Neural cell (in vitro differentiated cells): ENCODE results near the gene CCL24. TPM values are rescaled to one million over a fixed set of nuclear protein-coding genes. Genes with fewer than 3 reads are reported as not detected.
"Not testable (repeated sequence)": the region's sequence is repeated elsewhere in the genome, so short reads cannot be mapped to it uniquely, and the experiment has no call there.

Experiments
- H2AFZ ChIP-seq: fragments of 200-600, 300-800 bp; sonication (generic), shearing (Covaris generic); 2 replicates; pipeline ENCODE4 v1.6.0; 2014; ENCODE audit warnings: low read depth, mild to moderate bottlenecking, antibody characterized with exemption, low read length, moderate library complexity
- H3F3A ChIP-seq: fragments of 200-600 bp; shearing (Covaris generic); 2 replicates; pipeline ENCODE4 v1.6.1; 2016; ENCODE audit warnings: mild to moderate bottlenecking, moderate library complexity, mixed read lengths, antibody characterized with exemption, low read length; ENCODE audit not compliant: insufficient read depth, poor library complexity, severe bottlenecking
- H3K27ac ChIP-seq: fragments of 200-600, 300-800 bp; sonication (generic), shearing (Covaris generic); 2 replicates; pipeline ENCODE4 v1.5.1; 2014; ENCODE audit warnings: mild to moderate bottlenecking, low read length, moderate library complexity
- H3K27me3 ChIP-seq: fragments of 300-800, 200-600 bp; sonication (generic), shearing (Covaris generic); 2 replicates; pipeline ENCODE4 v1.6.0; 2014; ENCODE audit warnings: mild to moderate bottlenecking, low read depth, low read length, moderate library complexity; ENCODE audit not compliant: insufficient read depth
- H3K36me3 ChIP-seq: fragments of 300-800, 200-600 bp; sonication (generic), shearing (Covaris generic); 2 replicates; pipeline ENCODE4 v1.5.1; 2014; ENCODE audit warnings: mild to moderate bottlenecking, antibody characterized with exemption, low read length, moderate library complexity; ENCODE audit not compliant: insufficient read depth
- H3K4me2 ChIP-seq: fragments of 300-800, 200-600 bp; sonication (generic), shearing (Covaris generic); 2 replicates; pipeline ENCODE4 v1.6.0; 2014; ENCODE audit warnings: mild to moderate bottlenecking, low read length
- H3K4me3 ChIP-seq: fragments of 300-800, 200-600 bp; sonication (generic), shearing (Covaris generic); 2 replicates; pipeline ENCODE4 v1.5.1; 2014; ENCODE audit warnings: mild to moderate bottlenecking, low read length, moderate library complexity
- H3K79me2 ChIP-seq: fragments of 200-600 bp; shearing (Covaris generic); replicated peaks from 2 replicates; pipeline ENCODE4 v1.6.0; 2014; ENCODE audit warnings: mild to moderate bottlenecking, low read length, moderate library complexity; ENCODE audit not compliant: insufficient read depth
- H3K9ac ChIP-seq: fragments of 300-800, 200-600 bp; sonication (generic), shearing (Covaris generic); 2 replicates; pipeline ENCODE4 v1.6.1; 2016; ENCODE audit warnings: mild to moderate bottlenecking, low read length, mixed read lengths
- H3K9me2 ChIP-seq: fragments of 200-600 bp; shearing (Covaris generic); 2 replicates; pipeline ENCODE4 v1.6.1; 2016; ENCODE audit warnings: mild to moderate bottlenecking, low read length, mixed read lengths; ENCODE audit not compliant: insufficient read depth
- H3K9me3 ChIP-seq: fragments of 200-600, 300-800 bp; sonication (generic), shearing (Covaris generic); 2 replicates; pipeline ENCODE4 v1.6.1; 2016; ENCODE audit warnings: mild to moderate bottlenecking, mixed run types, low read length, moderate library complexity, mixed read lengths
- H4K20me1 ChIP-seq: fragments of 200-600 bp; shearing (Covaris generic); 2 replicates; pipeline ENCODE4 v1.6.1; 2016; ENCODE audit warnings: mild to moderate bottlenecking, mixed run types; ENCODE audit not compliant: insufficient read depth
- CTCF ChIP-seq: fragments of 450-650 bp; IDR thresholded peaks from 2 replicates; pipeline ENCODE4 v1.5.1; 2014; ENCODE audit warnings: antibody characterized with exemption, mild to moderate bottlenecking, moderate library complexity; ENCODE audit not compliant: poor library complexity, severe bottlenecking
- EP300 ChIP-seq: fragments of 450-650 bp; conservative IDR thresholded peaks from 2 replicates; pipeline ENCODE4 v1.6.1; 2014; ENCODE audit warnings: antibody characterized with exemption, mild to moderate bottlenecking, moderate library complexity; ENCODE audit not compliant: poor library complexity, severe bottlenecking
- EZH2 ChIP-seq: fragments of 200-600, 300-800 bp; shearing (Covaris generic), sonication (generic); IDR thresholded peaks from 2 replicates; pipeline ENCODE4 v1.6.1; 2014; ENCODE audit warnings: antibody characterized with exemption, low read length, borderline replicate concordance, mild to moderate bottlenecking; ENCODE audit not compliant: insufficient read depth, poor library complexity, severe bottlenecking
- MXI1 ChIP-seq: fragments of 450-650 bp; conservative IDR thresholded peaks from 2 replicates; pipeline ENCODE4 v1.6.1; 2014; ENCODE audit warnings: antibody characterized with exemption, mild to moderate bottlenecking; ENCODE audit not compliant: poor library complexity, severe bottlenecking
- POLR2AphosphoS5 ChIP-seq: IDR thresholded peaks from 2 replicates; pipeline ENCODE4 v1.6.1; 2012
- RAD21 ChIP-seq: fragments of 450-650 bp; conservative IDR thresholded peaks from 2 replicates; pipeline ENCODE4 v1.6.1; 2014; ENCODE audit warnings: antibody characterized with exemption, mild to moderate bottlenecking, moderate library complexity
- REST ChIP-seq: IDR thresholded peaks from 2 replicates; pipeline ENCODE4 v1.6.1; 2012; ENCODE audit warnings: borderline replicate concordance
- SMC3 ChIP-seq: fragments of 450-650 bp; conservative IDR thresholded peaks from 2 replicates; pipeline ENCODE4 v1.6.1; 2014; ENCODE audit warnings: antibody characterized with exemption, mild to moderate bottlenecking, moderate library complexity; ENCODE audit not compliant: poor library complexity
- TAF1 ChIP-seq: IDR thresholded peaks from 2 replicates; pipeline ENCODE4 v1.6.1; 2012; ENCODE audit warnings: low read depth
- polyA plus RNA-seq: library from polyadenylated mRNA; depleted of rRNA; stranded (reverse); fragments of >200 nt; gene quantifications from 2 replicates; pipeline ENCODE4 v1.2.3, GENCODE V29; 2014

CCL24 gene
- polyA plus RNA-seq, 1 donor from 2014 or later, result not detected

- no peak overlapping the region for H3K27ac ChIP-seq
- no peak overlapping the region for H2AFZ ChIP-seq
- H3K27me3 ChIP-seq, result no peaks in the 10 kb centered on the region
- H4K20me1 ChIP-seq, result no peaks in the 10 kb centered on the region
- H3K79me2 ChIP-seq, result no peaks in the 10 kb centered on the region
- H3K4me3 ChIP-seq, result no peak overlapping the region
- no peaks in the 10 kb centered on the region for H3K9me2 ChIP-seq
- H3K9me3 ChIP-seq, result no peaks in the 10 kb centered on the region
- no peaks in the 10 kb centered on the region for H3F3A ChIP-seq
- no peak overlapping the region for H3K4me2 ChIP-seq
- no peak for TF ChIP-seq SMC3
- TF ChIP-seq EZH2, result no peak
- no peak for TF ChIP-seq CTCF
- TF ChIP-seq POLR2AphosphoS5, result no peak
- no peak for TF ChIP-seq EP300
- no peak for TF ChIP-seq MXI1
- TF ChIP-seq RAD21, result no peak
- no peak for TF ChIP-seq TAF1
- TF ChIP-seq REST, result no peak
- H3K36me3 ChIP-seq, result no peaks in the 10 kb centered on the region
- H3K9ac ChIP-seq, result no peak overlapping the region
Measured at GRCh38 chr7:75835688-75836285, 22.2 kb upstream of the CCL24 start.

- H3K27me3 ChIP-seq, result not testable (repeated sequence)
Measured at GRCh38 chr7:75833662-75834061, 20.1 kb upstream of the CCL24 start.

GRCh38 chr7:75830978-75831377 lies 17.4 kb upstream of the CCL24 start:
- no peaks in the 10 kb centered on the region for H3K27me3 ChIP-seq
- no peaks in the 10 kb centered on the region for H4K20me1 ChIP-seq
- TF ChIP-seq EZH2 (no peak), MXI1 (no peak)
- no peaks in the 10 kb centered on the region for H3K36me3 ChIP-seq
- H3K9ac ChIP-seq, result no peak overlapping the region
- no peak overlapping the region for H3K27ac ChIP-seq
- H3K4me2 ChIP-seq, result no peak overlapping the region
- H3K9me2 ChIP-seq, result no peaks in the 10 kb centered on the region
- no peak overlapping the region for H2AFZ ChIP-seq
- no peak overlapping the region for H3K4me3 ChIP-seq
- no peaks in the 10 kb centered on the region for H3K79me2 ChIP-seq
- H3K9me3 ChIP-seq, result no peaks in the 10 kb centered on the region
- H3F3A ChIP-seq, result no peaks in the 10 kb centered on the region

More at GRCh38 chr7:75833662-75834061, 20.1 kb upstream of the CCL24 start:
- not testable (repeated sequence) for H3K9me2 ChIP-seq, H3F3A ChIP-seq, H3K9me3 ChIP-seq, H3K9ac ChIP-seq, H4K20me1 ChIP-seq, H3K4me2 ChIP-seq, H3K27ac ChIP-seq, H3K36me3 ChIP-seq, H2AFZ ChIP-seq, H3K79me2 ChIP-seq, H3K4me3 ChIP-seq

- not testable (repeated sequence) for H3K4me3 ChIP-seq, H3K27me3 ChIP-seq, H4K20me1 ChIP-seq, H3K9ac ChIP-seq, H3K4me2 ChIP-seq, H3K79me2 ChIP-seq, H3K27ac ChIP-seq, H3K36me3 ChIP-seq, H2AFZ ChIP-seq, H3K9me3 ChIP-seq, H3F3A ChIP-seq, H3K9me2 ChIP-seq
Measured at GRCh38 chr7:75829656-75830055, 16.1 kb upstream of the CCL24 start.
